ENCODE data around the gene DAB1.

The DAB1 gene

DNA sequence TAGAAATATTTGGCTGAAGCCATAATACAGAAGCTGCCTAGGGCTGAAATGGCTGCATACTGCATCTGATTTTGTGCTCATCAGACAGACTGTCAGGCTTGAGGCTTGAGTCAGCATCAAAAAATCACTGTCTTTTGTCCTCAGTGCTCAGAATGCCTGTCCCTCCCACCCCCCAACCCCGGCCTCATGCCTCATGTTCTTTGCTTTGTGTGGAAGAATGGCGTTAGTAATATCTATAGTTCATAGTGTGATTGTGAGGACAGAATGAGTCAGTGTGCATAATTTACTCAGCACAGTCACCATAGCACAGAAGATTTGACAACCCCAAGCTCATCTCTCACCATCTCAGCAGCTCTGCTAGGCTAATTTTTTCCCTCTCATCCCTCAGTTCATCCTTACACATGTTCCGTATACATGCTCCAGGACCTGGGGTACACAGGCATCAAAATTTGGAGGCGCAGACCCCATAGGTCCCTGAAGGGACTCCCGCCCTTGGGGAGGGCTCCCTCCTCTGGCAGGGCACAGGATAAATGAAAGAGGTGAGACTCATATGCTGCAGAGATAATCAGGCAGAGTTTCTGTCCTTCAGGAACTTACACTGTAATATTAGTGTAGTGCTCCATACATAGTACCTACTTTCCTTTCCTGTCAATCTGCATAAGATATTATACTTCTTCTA lies 299.0 kb downstream of the DAB1 start:
- H3K27me3 ChIP-seq (ENCODE audit: control insufficient read depth, insufficient read depth, low read length) = no peaks in the 10 kb centered on the region
- no peaks in the 10 kb centered on the region for H3K4me1 ChIP-seq (ENCODE audit: control insufficient read depth, insufficient read depth, low read length)
- H3K9ac ChIP-seq (ENCODE audit: low read depth, low read length) = no peak overlapping the region
- H3K9me3 ChIP-seq (ENCODE audit: control insufficient read depth, insufficient read depth, low read length) = no peaks in the 10 kb centered on the region
- H3K4me3 ChIP-seq (ENCODE audit: low read depth, low read length) = no peak overlapping the region
- H3K36me3 ChIP-seq (ENCODE audit: control insufficient read depth, insufficient read depth, low read length) = no peaks in the 10 kb centered on the region

DNA sequence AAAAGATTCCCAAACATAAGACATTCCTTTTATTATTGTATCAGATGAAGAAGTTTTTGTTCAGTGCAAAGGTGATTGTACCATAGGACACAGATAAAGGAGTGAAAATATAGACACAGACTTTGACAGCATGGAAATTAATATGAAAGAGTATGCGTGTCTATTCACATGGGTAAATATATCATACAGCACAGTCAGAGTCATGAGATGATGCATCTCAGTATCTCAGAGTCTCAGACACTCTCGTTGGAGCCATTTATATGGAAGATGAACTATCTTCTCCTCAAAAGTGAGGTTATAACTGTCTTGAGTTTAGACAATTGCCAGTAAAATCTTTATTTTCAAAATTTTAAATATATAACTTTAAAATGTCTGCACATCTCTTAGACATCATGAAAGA lies 299.7 kb downstream of the DAB1 start:
- Histone ChIP-seq H3K4me1 (ENCODE audit: control insufficient read depth, insufficient read depth, low read length) (no peaks in the 10 kb centered on the region), H3K27me3 (ENCODE audit: control insufficient read depth, insufficient read depth, low read length) (no peaks in the 10 kb centered on the region), H3K9ac (ENCODE audit: low read depth, low read length) (no peak overlapping the region), H3K36me3 (ENCODE audit: control insufficient read depth, insufficient read depth, low read length) (no peaks in the 10 kb centered on the region), H3K9me3 (ENCODE audit: control insufficient read depth, insufficient read depth, low read length) (no peaks in the 10 kb centered on the region), H3K4me3 (ENCODE audit: low read depth, low read length) (no peak overlapping the region)

DNA sequence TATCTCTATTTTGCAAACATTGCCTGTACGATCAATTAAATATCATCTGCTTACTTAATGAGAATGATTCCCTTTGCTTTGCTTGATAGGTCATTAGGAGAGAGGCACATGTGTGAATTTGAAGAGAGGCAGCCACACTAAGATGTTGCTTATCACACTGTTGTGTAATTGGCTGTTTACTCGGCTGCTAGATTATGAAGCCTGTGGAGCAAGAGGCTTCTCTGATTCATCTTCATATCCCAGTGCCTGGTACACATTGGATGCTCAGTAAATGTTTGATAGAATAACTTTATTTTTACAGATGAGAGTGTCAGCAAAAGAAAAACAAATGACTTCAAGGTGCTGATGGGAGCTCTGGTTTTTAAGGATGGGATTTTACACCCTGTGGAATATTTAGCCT lies 301.8 kb downstream of the DAB1 start:
- H3K27me3 ChIP-seq (ENCODE audit: control insufficient read depth, insufficient read depth, low read length) = no peaks in the 10 kb centered on the region
- H3K9me3 ChIP-seq (ENCODE audit: control insufficient read depth, insufficient read depth, low read length) = no peaks in the 10 kb centered on the region
- H3K9ac ChIP-seq (ENCODE audit: low read depth, low read length) = no peak overlapping the region
- no peaks in the 10 kb centered on the region for H3K4me1 ChIP-seq (ENCODE audit: control insufficient read depth, insufficient read depth, low read length)
- no peak overlapping the region for H3K4me3 ChIP-seq (ENCODE audit: low read depth, low read length)
- H3K36me3 ChIP-seq (ENCODE audit: control insufficient read depth, insufficient read depth, low read length) = no peaks in the 10 kb centered on the region

DNA sequence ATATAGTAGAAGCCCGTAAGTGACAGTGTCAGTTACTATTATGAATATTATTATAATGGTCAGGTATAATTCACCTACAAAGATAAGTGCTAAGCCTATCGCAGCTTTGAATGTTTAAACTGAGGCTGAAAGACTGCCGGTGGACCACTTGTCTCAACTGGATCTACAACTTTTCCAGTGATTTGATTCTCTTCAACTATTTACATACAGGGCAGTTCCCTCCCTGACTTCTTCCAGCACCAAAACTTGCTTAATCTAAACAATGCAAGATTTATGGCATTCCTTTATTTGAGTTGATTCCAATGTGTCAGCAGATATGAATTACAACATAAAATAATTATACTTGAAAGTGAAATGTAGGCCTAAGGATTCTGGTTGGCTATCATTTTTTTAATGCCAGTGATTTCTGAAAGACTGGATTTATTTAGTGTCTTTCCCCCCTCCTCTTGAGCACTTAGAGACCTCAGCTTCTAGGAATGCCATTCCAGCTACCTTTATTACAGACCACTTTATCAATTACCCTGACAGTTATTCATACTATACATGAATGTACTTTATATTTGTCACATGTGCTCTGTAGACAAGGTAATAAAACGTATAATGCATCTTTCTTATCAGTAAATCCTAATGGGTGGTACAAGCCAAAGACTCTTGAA lies 304.8 kb downstream of the DAB1 start:
- no peaks in the 10 kb centered on the region for H3K27me3 ChIP-seq (ENCODE audit: control insufficient read depth, insufficient read depth, low read length)
- H3K4me1 ChIP-seq (ENCODE audit: control insufficient read depth, insufficient read depth, low read length) = no peaks in the 10 kb centered on the region
- H3K36me3 ChIP-seq (ENCODE audit: control insufficient read depth, insufficient read depth, low read length) = no peaks in the 10 kb centered on the region
- no peaks in the 10 kb centered on the region for H3K9me3 ChIP-seq (ENCODE audit: control insufficient read depth, insufficient read depth, low read length)
- no peak overlapping the region for H3K9ac ChIP-seq (ENCODE audit: low read depth, low read length)
- H3K4me3 ChIP-seq (ENCODE audit: low read depth, low read length) = no peak overlapping the region

DNA sequence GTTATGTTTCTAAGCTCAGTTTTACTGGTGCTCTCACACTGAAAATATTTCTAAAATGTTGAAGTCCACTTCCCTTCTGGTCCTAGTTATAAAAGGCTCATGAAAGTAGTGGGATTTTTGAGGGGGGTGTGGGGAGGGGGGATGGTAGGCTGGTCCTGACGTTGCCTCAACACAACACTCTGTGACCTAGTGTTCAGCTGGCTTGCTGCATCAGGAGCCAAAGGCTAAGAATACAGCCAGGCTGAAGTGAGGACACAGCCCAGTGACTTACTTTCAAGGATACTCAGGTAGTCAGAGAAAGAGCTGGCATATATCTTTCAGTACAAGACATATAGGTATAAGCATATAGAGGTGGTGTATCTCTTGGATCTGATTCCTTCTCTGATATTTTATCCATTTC lies 306.1 kb downstream of the DAB1 start:
- Histone ChIP-seq H3K4me3 (ENCODE audit: low read depth, low read length) (no peak overlapping the region), H3K27me3 (ENCODE audit: control insufficient read depth, insufficient read depth, low read length) (no peaks in the 10 kb centered on the region), H3K4me1 (ENCODE audit: control insufficient read depth, insufficient read depth, low read length) (no peaks in the 10 kb centered on the region), H3K9ac (ENCODE audit: low read depth, low read length) (no peak overlapping the region), H3K9me3 (ENCODE audit: control insufficient read depth, insufficient read depth, low read length) (no peaks in the 10 kb centered on the region), H3K36me3 (ENCODE audit: control insufficient read depth, insufficient read depth, low read length) (no peaks in the 10 kb centered on the region)

DNA sequence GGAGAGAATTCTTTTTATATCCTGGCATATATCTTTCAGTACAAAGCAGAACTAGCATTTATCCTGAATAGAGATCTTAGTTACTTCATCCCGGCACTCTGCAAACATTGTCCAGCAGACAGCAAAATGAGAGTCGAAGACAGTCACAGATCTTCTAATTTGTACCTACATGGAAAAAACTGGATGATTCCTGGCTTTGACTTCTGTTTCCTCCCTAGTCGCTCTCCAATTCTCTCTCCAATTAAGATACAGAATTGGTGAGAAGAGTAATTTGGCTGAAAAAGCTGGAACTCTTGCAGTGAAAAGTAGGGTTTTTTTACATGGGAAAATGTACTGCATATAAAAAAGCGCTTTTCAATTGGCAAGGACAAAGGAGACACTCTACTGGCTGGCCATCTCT lies 307.0 kb downstream of the DAB1 start:
- H3K9me3 ChIP-seq (ENCODE audit: control insufficient read depth, insufficient read depth, low read length) = no peaks in the 10 kb centered on the region
- H3K9ac ChIP-seq (ENCODE audit: low read depth, low read length) = no peak overlapping the region
- no peak overlapping the region for H3K4me3 ChIP-seq (ENCODE audit: low read depth, low read length)
- no peaks in the 10 kb centered on the region for H3K27me3 ChIP-seq (ENCODE audit: control insufficient read depth, insufficient read depth, low read length)
- no peaks in the 10 kb centered on the region for H3K4me1 ChIP-seq (ENCODE audit: control insufficient read depth, insufficient read depth, low read length)
- no peaks in the 10 kb centered on the region for H3K36me3 ChIP-seq (ENCODE audit: control insufficient read depth, insufficient read depth, low read length)

DNA sequence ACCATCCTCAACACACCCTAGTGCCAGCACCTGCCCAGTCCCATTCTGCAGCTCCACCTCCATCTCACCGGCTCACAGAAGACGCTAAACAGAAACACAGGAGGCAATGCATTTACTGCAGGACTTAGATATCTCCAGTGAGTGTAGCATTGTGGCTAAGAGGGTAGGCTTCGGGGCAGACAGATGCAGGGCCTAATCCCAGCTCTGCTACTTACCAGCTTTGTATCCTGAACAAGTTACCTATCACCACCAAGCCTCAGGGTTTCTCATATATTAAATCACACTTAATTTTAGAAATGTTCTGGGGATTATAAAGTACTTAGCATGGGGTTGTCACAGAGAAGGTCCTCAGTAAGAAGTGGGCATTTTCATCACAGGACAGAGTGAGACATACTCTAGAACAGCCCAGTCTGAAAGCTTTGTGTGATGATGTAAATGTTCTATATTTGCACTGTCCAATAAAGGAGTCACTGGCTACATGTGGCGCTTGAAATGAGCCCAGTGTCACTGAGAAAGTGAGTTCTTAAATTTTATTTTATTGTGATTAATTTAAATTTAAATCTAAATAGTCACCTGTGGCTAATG lies 308.7 kb downstream of the DAB1 start:
- H3K27me3 ChIP-seq (ENCODE audit: control insufficient read depth, insufficient read depth, low read length) = no peaks in the 10 kb centered on the region
- H3K4me1 ChIP-seq (ENCODE audit: control insufficient read depth, insufficient read depth, low read length) = no peaks in the 10 kb centered on the region
- H3K9me3 ChIP-seq (ENCODE audit: control insufficient read depth, insufficient read depth, low read length) = no peaks in the 10 kb centered on the region
- H3K36me3 ChIP-seq (ENCODE audit: control insufficient read depth, insufficient read depth, low read length) = no peaks in the 10 kb centered on the region
- H3K9ac ChIP-seq (ENCODE audit: low read depth, low read length) = no peak overlapping the region
- no peak overlapping the region for H3K4me3 ChIP-seq (ENCODE audit: low read depth, low read length)

DNA sequence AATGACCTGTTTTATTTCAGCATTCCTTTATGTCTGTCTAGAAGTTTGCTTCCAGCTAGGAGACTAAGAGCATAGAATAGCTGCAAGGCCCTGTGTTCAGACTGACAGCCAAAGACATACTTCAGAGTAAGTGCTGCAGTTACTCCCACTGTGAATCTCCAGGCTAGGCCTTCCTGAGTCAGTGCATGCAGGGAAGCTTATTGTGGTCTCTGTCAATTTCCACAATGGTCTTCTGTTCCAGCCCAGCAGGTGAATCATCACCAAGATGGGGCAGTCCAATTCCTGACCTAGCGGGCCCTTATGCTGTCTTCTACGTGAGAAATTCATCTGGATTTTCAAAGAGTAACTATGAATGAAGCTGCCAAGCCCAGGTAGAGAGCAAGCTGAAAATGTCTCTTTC lies 311.7 kb downstream of the DAB1 start:
- H3K36me3 ChIP-seq (ENCODE audit: control insufficient read depth, insufficient read depth, low read length) = no peaks in the 10 kb centered on the region
- H3K9ac ChIP-seq (ENCODE audit: low read depth, low read length) = no peak overlapping the region
- no peak overlapping the region for H3K4me3 ChIP-seq (ENCODE audit: low read depth, low read length)
- H3K9me3 ChIP-seq (ENCODE audit: control insufficient read depth, insufficient read depth, low read length) = no peaks in the 10 kb centered on the region
- H3K27me3 ChIP-seq (ENCODE audit: control insufficient read depth, insufficient read depth, low read length) = no peaks in the 10 kb centered on the region
- H3K4me1 ChIP-seq (ENCODE audit: control insufficient read depth, insufficient read depth, low read length) = no peaks in the 10 kb centered on the region

DNA sequence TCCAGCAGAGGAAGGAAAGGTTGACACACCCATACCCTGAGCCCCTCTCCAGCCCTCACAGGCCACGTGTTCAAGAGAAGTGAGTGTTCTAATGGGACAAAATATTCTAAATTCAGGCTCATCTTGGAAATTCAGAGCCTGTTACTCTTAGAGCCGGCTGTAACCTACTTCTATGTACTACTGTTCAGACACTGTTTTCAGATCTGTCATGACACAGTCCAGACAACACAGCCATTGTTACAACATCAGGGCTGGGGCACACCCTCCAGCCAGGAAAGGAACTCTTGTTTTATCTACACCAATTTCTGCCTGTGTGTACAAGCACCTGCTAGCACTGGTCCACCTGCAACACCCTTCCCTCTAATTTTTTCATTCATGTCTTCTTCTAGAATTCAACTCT lies 312.7 kb downstream of the DAB1 start:
- Histone ChIP-seq H3K36me3 (ENCODE audit: control insufficient read depth, insufficient read depth, low read length) (no peaks in the 10 kb centered on the region), H3K4me1 (ENCODE audit: control insufficient read depth, insufficient read depth, low read length) (no peaks in the 10 kb centered on the region), H3K4me3 (ENCODE audit: low read depth, low read length) (no peak overlapping the region), H3K9me3 (ENCODE audit: control insufficient read depth, insufficient read depth, low read length) (no peaks in the 10 kb centered on the region), H3K27me3 (ENCODE audit: control insufficient read depth, insufficient read depth, low read length) (no peaks in the 10 kb centered on the region), H3K9ac (ENCODE audit: low read depth, low read length) (no peak overlapping the region)

DNA sequence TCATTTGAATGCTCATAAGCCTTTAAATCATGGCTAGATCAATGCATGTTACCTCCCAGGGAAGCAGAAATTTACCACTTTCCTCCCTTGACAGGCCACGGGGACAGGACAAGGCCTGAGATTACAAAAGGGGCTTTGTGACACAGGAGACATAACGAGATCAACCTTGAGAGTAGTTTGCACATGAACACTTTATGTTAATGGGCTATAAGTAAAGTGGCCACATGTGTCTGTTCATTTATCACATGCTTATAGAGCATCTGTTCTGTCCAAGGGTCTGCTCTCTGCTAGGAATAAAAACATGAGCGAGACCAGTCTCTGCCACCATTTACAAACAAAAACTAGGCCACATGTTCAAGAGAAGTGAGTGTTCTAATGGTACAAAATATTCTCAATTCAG lies 314.0 kb downstream of the DAB1 start:
- H3K27me3 ChIP-seq (ENCODE audit: control insufficient read depth, insufficient read depth, low read length) = no peaks in the 10 kb centered on the region
- H3K4me1 ChIP-seq (ENCODE audit: control insufficient read depth, insufficient read depth, low read length) = no peaks in the 10 kb centered on the region
- no peaks in the 10 kb centered on the region for H3K9me3 ChIP-seq (ENCODE audit: control insufficient read depth, insufficient read depth, low read length)
- no peak overlapping the region for H3K4me3 ChIP-seq (ENCODE audit: low read depth, low read length)
- H3K36me3 ChIP-seq (ENCODE audit: control insufficient read depth, insufficient read depth, low read length) = no peaks in the 10 kb centered on the region
- no peak overlapping the region for H3K9ac ChIP-seq (ENCODE audit: low read depth, low read length)

DNA sequence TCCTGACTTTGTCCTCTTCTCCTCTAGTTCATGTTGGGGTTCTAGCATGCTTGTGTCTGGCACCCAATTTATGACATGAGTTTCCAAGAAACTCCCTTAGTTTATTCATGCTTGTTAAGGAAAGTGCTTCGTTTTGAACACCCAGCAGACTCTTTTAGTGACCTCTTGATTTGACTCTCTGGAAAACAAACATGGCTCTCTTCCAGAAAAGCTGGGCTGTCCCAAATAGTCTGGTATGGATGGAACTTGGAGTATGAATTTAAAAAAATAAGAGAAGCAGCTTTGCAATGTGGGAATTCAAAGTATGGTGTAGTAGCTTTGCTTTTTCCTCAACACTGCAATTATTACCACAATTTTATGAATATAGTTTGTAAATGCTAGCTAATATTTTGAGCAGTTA lies 314.6 kb downstream of the DAB1 start:
- Histone ChIP-seq H3K27me3 (ENCODE audit: control insufficient read depth, insufficient read depth, low read length) (no peaks in the 10 kb centered on the region), H3K9me3 (ENCODE audit: control insufficient read depth, insufficient read depth, low read length) (no peaks in the 10 kb centered on the region), H3K4me1 (ENCODE audit: control insufficient read depth, insufficient read depth, low read length) (no peaks in the 10 kb centered on the region), H3K4me3 (ENCODE audit: low read depth, low read length) (no peak overlapping the region), H3K9ac (ENCODE audit: low read depth, low read length) (no peak overlapping the region), H3K36me3 (ENCODE audit: control insufficient read depth, insufficient read depth, low read length) (no peaks in the 10 kb centered on the region)

DNA sequence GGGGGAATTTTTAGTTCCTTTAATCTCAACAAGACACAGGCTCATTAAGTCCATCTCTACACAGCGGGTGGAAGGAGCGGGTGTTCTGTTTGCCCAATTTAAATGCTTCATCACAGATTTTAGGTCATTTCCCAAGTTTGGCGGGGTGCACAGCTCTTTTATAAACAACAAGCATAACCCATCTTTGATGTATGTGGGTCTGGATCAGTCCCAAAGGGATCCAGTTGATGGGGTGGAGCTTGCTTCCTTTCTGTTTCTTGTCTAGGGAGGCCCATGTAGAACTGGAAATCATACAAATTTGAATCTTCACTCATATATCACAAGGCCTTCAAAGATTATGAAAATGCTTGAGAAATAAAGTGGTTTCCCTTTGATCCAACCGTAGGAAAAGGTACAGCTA lies 317.6 kb downstream of the DAB1 start:
- no peaks in the 10 kb centered on the region for H3K9me3 ChIP-seq (ENCODE audit: control insufficient read depth, insufficient read depth, low read length)
- no peaks in the 10 kb centered on the region for H3K36me3 ChIP-seq (ENCODE audit: control insufficient read depth, insufficient read depth, low read length)
- H3K4me1 ChIP-seq (ENCODE audit: control insufficient read depth, insufficient read depth, low read length) = peaks cover 17% of the 10 kb centered on the region
- no peaks in the 10 kb centered on the region for H3K27me3 ChIP-seq (ENCODE audit: control insufficient read depth, insufficient read depth, low read length)
- H3K4me3 ChIP-seq (ENCODE audit: low read depth, low read length) = no peak overlapping the region
- H3K9ac ChIP-seq (ENCODE audit: low read depth, low read length) = no peak overlapping the region
